ENCODE data around the gene C17orf113.
"Not testable (repeated sequence)": the region's sequence is repeated elsewhere in the genome, so short reads cannot be mapped to it uniquely, and the experiment has no call there.

The C17orf113 gene

GRCh38 chr17:42016411-42016831, 34.0 kb downstream of the C17orf113 start:
- DNase-seq: no peak

- DNase-seq: not testable (repeated sequence)
These were observed 36.7 kb downstream of the C17orf113 start for GRCh38 chr17:42013740-42014139.

- not testable (repeated sequence) for DNase-seq
These were observed 38.0 kb downstream of the C17orf113 start for GRCh38 chr17:42012363-42012762.

- no peak for DNase-seq
These were observed 39.4 kb downstream of the C17orf113 start for GRCh38 chr17:42010898-42011516.

- DNase-seq: not testable (repeated sequence)
These were observed 40.1 kb downstream of the C17orf113 start for GRCh38 chr17:42010266-42010680.

GRCh38 chr17:42009170-42009569, 41.2 kb downstream of the C17orf113 start:
- no peak for DNase-seq

- DNase-seq: no peak
These were observed 45.2 kb downstream of the C17orf113 start for GRCh38 chr17:42005166-42005565.

- DNase-seq: no peak
These were observed 47.6 kb downstream of the C17orf113 start for GRCh38 chr17:42002792-42003301.

GRCh38 chr17:42002175-42002791, 48.1 kb downstream of the C17orf113 start:
- DNase-seq: no peak

GRCh38 chr17:42001729-42002128, 48.7 kb downstream of the C17orf113 start:
- DNase-seq: no peak

- no peak for DNase-seq
These were observed 49.8 kb downstream of the C17orf113 start for GRCh38 chr17:42000413-42001133.

- DNase-seq: no peak
These were observed 51.9 kb downstream of the C17orf113 start for GRCh38 chr17:41998497-41998896.

- no peak for DNase-seq
These were observed 53.6 kb downstream of the C17orf113 start for GRCh38 chr17:41996855-41997164.

- no peak for DNase-seq
These were observed 57.8 kb downstream of the C17orf113 start for GRCh38 chr17:41992576-41992975.

GRCh38 chr17:41989702-41990419, 60.5 kb downstream of the C17orf113 start:
- DNase-seq: no peak

GRCh38 chr17:41988418-41988817, 62.0 kb downstream of the C17orf113 start:
- DNase-seq: no peak

Measured in retina (tissue), 1 donor.